HepG2 (cell line): ENCODE measurements around the gene RAP1GAP2. TPM values are rescaled to one million over a fixed set of nuclear protein-coding genes. Genes with fewer than 3 reads are reported as not detected.

Experiments
- ATAC-seq: fragments of 200-7000 bp; cut with Tn5 transposase; 3 replicates; pipeline ENCODE4 v1.9.1; 2020; ENCODE audit warnings: mild to moderate bottlenecking, moderate library complexity
- BruUV-seq: library from RNA; stranded (reverse); fragments of 400-500 nt; replicated peaks from 2 replicates; lab custom pipeline; 2021; lab: Mats Ljungman, UMichigan
- CTCF ChIA-PET: fragments of 300-600 bp; formaldehyde crosslinking; extraction: SDS; loops from one replicate; lab custom pipeline; 2021; ENCODE audit warnings: low total read pairs, inconsistent platforms, low intra/inter-chr PET ratio; lab: Yijun Ruan, JAX
- POLR2A ChIA-PET: fragments of 350-600 bp; sonication (Branson Sonifier 250); formaldehyde crosslinking; loops from one replicate; lab custom pipeline; 2020; ENCODE audit warnings: antibody characterized with exemption, inconsistent platforms; lab: Yijun Ruan, JAX
- DNase-seq: peaks from one replicate; pipeline ENCODE4 v3.0.0-alpha.2; 2015; ENCODE audit warnings: low spot score
- FAIRE-seq: peaks from 3 replicates; lab custom pipeline; 2011; peaks lifted over from hg19 to GRCh38; lab: Jason Lieb, UNC
- H2AFZ ChIP-seq: one replicate; pipeline ENCODE4 v1.6.1; 2011; ENCODE audit warnings: low read length, inconsistent platforms
- H3K27ac ChIP-seq: fragments of 300-600 bp; 3 replicates; pipeline ENCODE4 v1.8.0; 2011; ENCODE audit warnings: mixed run types, mild to moderate bottlenecking, mixed read lengths, low read length, inconsistent platforms; ENCODE audit not compliant: insufficient read depth; ENCODE audit errors: extremely low read length
- H3K27me3 ChIP-seq, 2 experiments: fragments of 200-600 bp in 1 of 2; 2 replicates in 1 of 2; 3 replicates in 1 of 2; pipeline versions ENCODE4 v1.6.0 to v1.8.0; 2011; ENCODE audit warnings: low read length in 2 of 2, mild to moderate bottlenecking in 2 of 2, moderate library complexity in 2 of 2, inconsistent platforms in 1 of 2; ENCODE audit not compliant: insufficient read depth in 2 of 2, control insufficient read depth in 1 of 2
- H3K36me3 ChIP-seq, 2 experiments: fragments of 200-600 bp in 1 of 2; replicated peaks in 1 of 2; 2 replicates in 1 of 2; 3 replicates in 1 of 2; pipeline versions ENCODE4 v1.5.1 to v1.8.0; 2011; ENCODE audit warnings: low read length in 2 of 2, inconsistent platforms in 1 of 2; ENCODE audit not compliant: insufficient read depth in 2 of 2, control insufficient read depth in 1 of 2
- H3K4me1 ChIP-seq: 2 replicates; pipeline ENCODE4 v1.5.1; 2012; ENCODE audit warnings: low read length, inconsistent platforms; ENCODE audit not compliant: insufficient read depth
- H3K4me2 ChIP-seq: 2 replicates; pipeline ENCODE4 v1.6.0; 2011; ENCODE audit warnings: low read depth, low read length, inconsistent platforms
- H3K4me3 ChIP-seq, 3 experiments: fragments of 200-600 bp in 1 of 3; sonication (generic), shearing (Covaris generic) in 1 of 3; replicated peaks in 1 of 3; 2 replicates each; pipeline ENCODE4 v1.5.1; 2011 to 2016; ENCODE audit warnings: low read length in 3 of 3, inconsistent platforms in 2 of 3, low read depth in 2 of 3, mild to moderate bottlenecking in 2 of 3, control low read depth in 1 of 3, mixed read lengths in 1 of 3; ENCODE audit not compliant: insufficient read depth in 1 of 3
- H3K79me2 ChIP-seq: one replicate; pipeline ENCODE4 v1.6.1; 2011; ENCODE audit warnings: low read length, inconsistent platforms; ENCODE audit not compliant: insufficient read depth
- H3K9ac ChIP-seq: 2 replicates; pipeline ENCODE4 v1.6.0; 2011; ENCODE audit warnings: mild to moderate bottlenecking, low read depth, low read length, inconsistent platforms; ENCODE audit not compliant: insufficient read depth
- H3K9me3 ChIP-seq: 2 replicates; pipeline ENCODE4 v1.5.1; 2012; ENCODE audit warnings: mild to moderate bottlenecking, low read length
- H4K20me1 ChIP-seq: 2 replicates; pipeline ENCODE4 v1.6.0; 2011; ENCODE audit warnings: inconsistent platforms, mild to moderate bottlenecking, low read length, moderate library complexity; ENCODE audit not compliant: insufficient read depth
- DR1 ChIP-seq: sonication (generic); formaldehyde crosslinking; IDR thresholded peaks from 2 replicates; pipeline ENCODE4 v1.8.0; 2021; ENCODE audit warnings: mild to moderate bottlenecking, missing genetic modification reagents, inconsistent platforms
- KAT8 ChIP-seq: IDR thresholded peaks from 2 replicates; pipeline ENCODE4 v1.6.1; 2016; ENCODE audit warnings: missing genetic modification reagents, missing compliant biosample characterization
- KDM4B ChIP-seq: sonication (generic); formaldehyde crosslinking; IDR thresholded peaks from 2 replicates; pipeline ENCODE4 v1.4.0; 2020; ENCODE audit warnings: missing genetic modification reagents
- LCORL ChIP-seq, 2 experiments: fragments of 450-650 bp in 1 of 2; sonication (generic) in 1 of 2; formaldehyde crosslinking in 1 of 2; IDR thresholded peaks; 2 replicates each; pipeline versions ENCODE4 v1.5.0 to v1.6.1; 2017 to 2020; ENCODE audit warnings: antibody characterized with exemption in 1 of 2, missing genetic modification reagents in 1 of 2
- MAF1 ChIP-seq: sonication (generic); formaldehyde crosslinking; IDR thresholded peaks from 2 replicates; pipeline ENCODE4 v1.5.0; 2020; ENCODE audit warnings: missing genetic modification reagents, borderline replicate concordance
- MAZ ChIP-seq, 2 experiments: sonication (generic) in 1 of 2; formaldehyde crosslinking in 1 of 2; IDR thresholded peaks; 2 replicates each; pipeline versions ENCODE4 v1.5.0 to v1.6.1; 2012 to 2020; ENCODE audit warnings: low read depth in 2 of 2, mild to moderate bottlenecking in 2 of 2, borderline replicate concordance in 1 of 2, improper control_type of control experiment in 1 of 2, low read length in 1 of 2, missing genetic modification reagents in 1 of 2, moderate library complexity in 1 of 2
- MYNN ChIP-seq: sonication (generic); formaldehyde crosslinking; IDR thresholded peaks from 2 replicates; pipeline ENCODE4 v1.4.0; 2020; ENCODE audit warnings: mild to moderate bottlenecking, low read depth, missing genetic modification reagents
- POLR2G ChIP-seq: fragments of 200-400 bp; formaldehyde crosslinking; IDR thresholded peaks from 2 replicates; pipeline ENCODE4 v1.6.1; 2018; ENCODE audit warnings: mild to moderate bottlenecking, low read depth, low read length, moderate library complexity
- RFXAP ChIP-seq: sonication (generic); formaldehyde crosslinking; IDR thresholded peaks from 2 replicates; pipeline ENCODE4 v1.4.0; 2020; ENCODE audit warnings: missing genetic modification reagents, borderline replicate concordance
- SMARCE1 ChIP-seq: fragments of 450-650 bp; IDR thresholded peaks from 2 replicates; pipeline ENCODE4 v1.6.1; 2017; ENCODE audit warnings: borderline replicate concordance
- TP53 ChIP-seq: sonication (generic); formaldehyde crosslinking; conservative IDR thresholded peaks from 2 replicates; pipeline ENCODE4 v1.4.0; 2020; ENCODE audit warnings: missing genetic modification reagents
- ZNF792 ChIP-seq: IDR thresholded peaks from 2 replicates; pipeline ENCODE4 v1.6.1; 2016
- ZNF883 ChIP-seq: sonication (generic); formaldehyde crosslinking; IDR thresholded peaks from 2 replicates; pipeline ENCODE4 v1.5.1; 2020; ENCODE audit warnings: mild to moderate bottlenecking, missing genetic modification reagents; ENCODE audit errors: not compliant biosample characterization
- WGBS: methylation state at CpG from one replicate; pipeline ENCODE4 v1.1.6; 2017; ENCODE audit warnings: low lambda C conversion rate; 5-methylcytosine and 5-hydroxymethylcytosine counted together
- in situ Hi-C: cut with HindIII; loops from 2 replicates; pipeline ENCODE4 v1.10.0; 2017; ENCODE audit warnings: low pct_unique_long_range_greater_than_20kb; ENCODE audit not compliant: extremely low pct_ligation_motif_present
- intact Hi-C: fragments of 100-400 bp; cut with micrococcal nuclease; formaldehyde crosslinking; loops from one replicate; pipeline ENCODE4 v1.10.0; 2022; ENCODE audit not compliant: unreplicated experiment
- polyA plus RNA-seq, 8 experiments: library from polyadenylated mRNA; depleted of rRNA in 3 of 8; stranded (reverse) in 7 of 8; unstranded in 1 of 8; fragments of >200 nt; fragmentation: Illumina TruSeq in 4 of 8; extraction: Trizol in 4 of 8; gene quantifications; 2 replicates each; pipeline versions ENCODE4 v1.2.1 to v1.2.3, GENCODE V29; 2011 to 2016; ENCODE audit warnings: low read depth in 4 of 8, missing spikeins in 1 of 8, mixed read lengths in 1 of 8; ENCODE audit not compliant: insufficient read depth in 1 of 8
- total RNA-seq, 5 experiments: library from RNA; depleted of rRNA; stranded (reverse); fragments of >200 nt; fragmentation: Illumina TruSeq; extraction: Trizol; gene quantifications; 2 replicates each; pipeline ENCODE4 v1.2.3, GENCODE V29; 2016; ENCODE audit warnings: low read depth in 1 of 5
- TF ChIP-seq, protein P1 (sequence below): IDR thresholded peaks from 2 replicates; pipeline ENCODE4 v1.6.1; 2016
- TF ChIP-seq, protein P2 (sequence below): sonication (generic); formaldehyde crosslinking; conservative IDR thresholded peaks from 2 replicates; pipeline ENCODE4 v1.4.0; 2020; ENCODE audit warnings: missing genetic modification reagents
- TF ChIP-seq, protein P3 (sequence below): sonication (generic); formaldehyde crosslinking; IDR thresholded peaks from 2 replicates; pipeline ENCODE4 v1.8.0; 2022; ENCODE audit warnings: low read depth, missing genetic modification reagents

Gene RAP1GAP2
- total and polyA plus RNA-seq, 2 of the 13 experiments (the other 11 are each of a cell fraction or from before 2014, with no cell fraction given): 10.9 to 12.0 TPM

DNA sequence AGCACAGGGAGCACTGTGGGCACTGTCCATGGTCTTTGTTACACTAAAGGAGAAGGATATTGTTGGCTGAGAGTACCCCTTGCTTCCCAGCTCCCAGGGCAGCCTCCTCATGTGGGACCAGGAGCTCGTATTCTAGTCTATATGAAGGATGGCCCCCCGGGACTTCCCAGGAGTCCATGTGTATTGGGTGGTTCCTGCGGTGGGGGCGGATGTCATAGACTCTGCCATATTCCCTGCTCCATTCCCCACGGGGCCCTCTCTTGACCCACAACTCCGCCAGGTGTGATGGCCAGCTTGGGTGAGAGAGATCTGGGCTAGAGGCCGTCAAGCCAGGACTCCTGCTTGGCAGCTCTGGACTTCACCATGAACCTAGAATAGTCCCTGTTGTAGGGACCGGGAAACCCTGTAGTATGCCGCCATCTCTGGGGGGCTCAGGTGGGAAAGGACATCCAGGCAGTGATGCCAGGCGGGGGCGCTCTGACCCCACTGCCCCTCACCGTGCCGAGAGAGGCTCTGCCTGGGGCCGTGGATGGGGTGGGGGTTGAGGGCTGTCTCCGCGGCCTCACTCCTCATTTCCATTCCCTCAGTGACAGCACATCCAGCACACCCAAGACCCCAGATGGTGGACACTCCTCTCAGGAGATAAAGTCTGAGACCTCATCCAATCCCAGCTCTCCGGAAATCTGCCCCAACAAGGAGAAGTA lies 229.3 kb downstream of the RAP1GAP2 start:
- no peak overlapping the region for H2AFZ ChIP-seq
- POLR2A ChIA-PET: no interaction called here
- TF ChIP-seq MAF1 (CRISPR knock-in tag) (no peak), MYNN (CRISPR knock-in tag) (no peak), DR1 (CRISPR knock-in tag) (no peak), MAZ (IDR thresholded peaks at IDR 0.05; ENCODE audit: borderline replicate concordance, low read depth, low read length) (no peak), MAZ (CRISPR knock-in tag; IDR thresholded peaks at IDR 0.05; ENCODE audit: low read depth) (no peak), LCORL (IDR thresholded peaks at IDR 0.05) (no peak), LCORL (CRISPR knock-in tag; IDR thresholded peaks at IDR 0.05) (no peak), POLR2G (no peak), KAT8 (CRISPR knock-in tag) (no peak), SMARCE1 (no peak), KDM4B (no peak), TP53 (CRISPR knock-in tag) (no peak), RFXAP (CRISPR knock-in tag) (no peak), ZNF883 (CRISPR knock-in tag) (no peak), ZNF792 (no peak)
- TF ChIP-seq, protein P1, sequence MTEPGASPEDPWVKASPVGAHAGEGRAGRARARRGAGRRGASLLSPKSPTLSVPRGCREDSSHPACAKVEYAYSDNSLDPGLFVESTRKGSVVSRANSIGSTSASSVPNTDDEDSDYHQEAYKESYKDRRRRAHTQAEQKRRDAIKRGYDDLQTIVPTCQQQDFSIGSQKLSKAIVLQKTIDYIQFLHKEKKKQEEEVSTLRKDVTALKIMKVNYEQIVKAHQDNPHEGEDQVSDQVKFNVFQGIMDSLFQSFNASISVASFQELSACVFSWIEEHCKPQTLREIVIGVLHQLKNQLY (CRISPR knock-in tag): no peak
- TF ChIP-seq, protein P2, sequence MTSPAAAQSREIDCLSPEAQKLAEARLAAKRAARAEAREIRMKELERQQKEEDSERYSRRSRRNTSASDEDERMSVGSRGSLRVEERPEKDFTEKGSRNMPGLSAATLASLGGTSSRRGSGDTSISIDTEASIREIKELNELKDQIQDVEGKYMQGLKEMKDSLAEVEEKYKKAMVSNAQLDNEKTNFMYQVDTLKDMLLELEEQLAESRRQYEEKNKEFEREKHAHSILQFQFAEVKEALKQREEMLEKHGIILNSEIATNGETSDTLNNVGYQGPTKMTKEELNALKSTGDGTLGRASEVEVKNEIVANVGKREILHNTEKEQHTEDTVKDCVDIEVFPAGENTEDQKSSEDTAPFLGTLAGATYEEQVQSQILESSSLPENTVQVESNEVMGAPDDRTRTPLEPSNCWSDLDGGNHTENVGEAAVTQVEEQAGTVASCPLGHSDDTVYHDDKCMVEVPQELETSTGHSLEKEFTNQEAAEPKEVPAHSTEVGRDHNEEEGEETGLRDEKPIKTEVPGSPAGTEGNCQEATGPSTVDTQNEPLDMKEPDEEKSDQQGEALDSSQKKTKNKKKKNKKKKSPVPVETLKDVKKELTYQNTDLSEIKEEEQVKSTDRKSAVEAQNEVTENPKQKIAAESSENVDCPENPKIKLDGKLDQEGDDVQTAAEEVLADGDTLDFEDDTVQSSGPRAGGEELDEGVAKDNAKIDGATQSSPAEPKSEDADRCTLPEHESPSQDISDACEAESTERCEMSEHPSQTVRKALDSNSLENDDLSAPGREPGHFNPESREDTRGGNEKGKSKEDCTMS (CRISPR knock-in tag): no peak
- TF ChIP-seq, protein P3, sequence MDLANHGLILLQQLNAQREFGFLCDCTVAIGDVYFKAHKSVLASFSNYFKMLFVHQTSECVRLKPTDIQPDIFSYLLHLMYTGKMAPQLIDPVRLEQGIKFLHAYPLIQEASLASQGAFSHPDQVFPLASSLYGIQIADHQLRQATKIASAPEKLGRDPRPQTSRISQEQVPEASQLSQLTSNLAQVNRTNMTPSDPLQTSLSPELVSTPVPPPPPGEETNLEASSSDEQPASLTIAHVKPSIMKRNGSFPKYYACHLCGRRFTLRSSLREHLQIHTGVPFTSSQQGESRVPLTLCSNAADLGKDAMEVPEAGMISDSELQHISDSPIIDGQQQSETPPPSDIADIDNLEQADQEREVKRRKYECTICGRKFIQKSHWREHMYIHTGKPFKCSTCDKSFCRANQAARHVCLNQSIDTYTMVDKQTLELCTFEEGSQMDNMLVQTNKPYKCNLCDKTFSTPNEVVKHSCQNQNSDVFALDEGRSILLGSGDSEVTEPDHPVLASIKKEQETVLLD: no peak
- no peak overlapping the region for H3K27ac ChIP-seq
- ATAC-seq: no peak
- H4K20me1 ChIP-seq: no peaks in the 10 kb centered on the region
- CTCF ChIA-PET: no interaction called here
- DNase-seq: no peak
- no peak overlapping the region for H3K4me3 ChIP-seq
- no peaks in the 10 kb centered on the region for H3K27me3 ChIP-seq
- H3K9ac ChIP-seq: no peak overlapping the region
- whole genome bisulfite sequencing: 94% methylated on average over 9 of the region's 17 CpGs
- no peak for FAIRE-seq
- no TSS peak for BruUV-seq
- peaks cover 11% of the 10 kb centered on the region for H3K9me3 ChIP-seq
- peaks cover 12 to 35% of the 10 kb centered on the region in 2 experiments for H3K36me3 ChIP-seq
- H3K79me2 ChIP-seq: no peaks in the 10 kb centered on the region
- intact Hi-C loops: no loop called here
- H3K4me2 ChIP-seq: no peak overlapping the region
- in situ Hi-C loops: no loop called here
- H3K4me1 ChIP-seq: no peaks in the 10 kb centered on the region
